ENCODE measurements around the gene OBI1.

DNA sequence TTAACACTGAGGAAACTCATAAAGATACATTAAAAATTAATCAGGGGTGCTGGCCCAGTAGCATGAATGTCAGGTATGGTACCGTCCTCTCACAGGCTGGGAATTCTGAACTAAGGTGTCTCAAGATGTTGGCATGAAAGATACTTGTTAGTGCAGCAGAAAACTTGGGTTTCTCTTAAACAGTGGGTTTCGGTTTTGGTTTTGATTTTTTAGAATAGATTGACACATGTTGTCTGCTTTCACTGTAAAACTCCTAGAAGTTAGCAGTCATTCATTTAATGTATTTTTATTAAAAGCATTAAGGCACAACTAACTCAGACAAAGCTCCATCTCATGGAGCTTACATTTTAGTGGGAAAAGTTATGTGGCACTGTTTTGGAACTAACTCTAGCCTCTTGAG is 3.5 kb upstream of the OBI1 start:
- TF ChIP-seq, protein P1, sequence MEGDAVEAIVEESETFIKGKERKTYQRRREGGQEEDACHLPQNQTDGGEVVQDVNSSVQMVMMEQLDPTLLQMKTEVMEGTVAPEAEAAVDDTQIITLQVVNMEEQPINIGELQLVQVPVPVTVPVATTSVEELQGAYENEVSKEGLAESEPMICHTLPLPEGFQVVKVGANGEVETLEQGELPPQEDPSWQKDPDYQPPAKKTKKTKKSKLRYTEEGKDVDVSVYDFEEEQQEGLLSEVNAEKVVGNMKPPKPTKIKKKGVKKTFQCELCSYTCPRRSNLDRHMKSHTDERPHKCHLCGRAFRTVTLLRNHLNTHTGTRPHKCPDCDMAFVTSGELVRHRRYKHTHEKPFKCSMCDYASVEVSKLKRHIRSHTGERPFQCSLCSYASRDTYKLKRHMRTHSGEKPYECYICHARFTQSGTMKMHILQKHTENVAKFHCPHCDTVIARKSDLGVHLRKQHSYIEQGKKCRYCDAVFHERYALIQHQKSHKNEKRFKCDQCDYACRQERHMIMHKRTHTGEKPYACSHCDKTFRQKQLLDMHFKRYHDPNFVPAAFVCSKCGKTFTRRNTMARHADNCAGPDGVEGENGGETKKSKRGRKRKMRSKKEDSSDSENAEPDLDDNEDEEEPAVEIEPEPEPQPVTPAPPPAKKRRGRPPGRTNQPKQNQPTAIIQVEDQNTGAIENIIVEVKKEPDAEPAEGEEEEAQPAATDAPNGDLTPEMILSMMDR (IDR thresholded peaks at IDR 0.05; ENCODE audit: low read length): no peak
- TF ChIP-seq EZH2 (IDR thresholded peaks at IDR 0.05; ENCODE audit: borderline replicate concordance, low read length): no peak
